Activated T-helper 1 cell treated with anti-CD3 and anti-CD28 coated beads, Interleukin-12 subunit alpha, Interleukin-12 subunit beta, Interleukin-2, Interleukin-4 antibody, amounts not matched to agents 30 ng/mL and 10 ng/mL and 1 ng/mL, durations not matched to agents 14 hours and 24 hours and 36 hours (primary cell): ENCODE measurements around the gene RCOR3. TPM values are rescaled to one million over a fixed set of nuclear protein-coding genes. Genes with fewer than 3 reads are reported as not detected.

Source experiments
- DNase-seq: peaks from one replicate; pipeline ENCODE4 v3.0.0; 2021; ENCODE audit warnings: low spot score
- H3K27ac Mint-ChIP-seq: one replicate; pipeline ENCODE4 v1.8.0; 2021; ENCODE audit warnings: mild to moderate bottlenecking, mixed read lengths
- H3K27me3 Mint-ChIP-seq: one replicate; pipeline ENCODE4 v1.8.0; 2022; ENCODE audit warnings: mild to moderate bottlenecking, moderate library complexity, mixed read lengths; ENCODE audit not compliant: insufficient read depth
- H3K36me3 Mint-ChIP-seq: one replicate; pipeline ENCODE4 v1.8.0; 2021; ENCODE audit warnings: low read depth, mixed read lengths
- H3K4me1 Mint-ChIP-seq: one replicate; pipeline ENCODE4 v1.8.0; 2021; ENCODE audit warnings: low read depth, mixed read lengths
- H3K4me3 Mint-ChIP-seq: one replicate; pipeline ENCODE4 v1.8.0; 2021; ENCODE audit warnings: mild to moderate bottlenecking, moderate library complexity, mixed read lengths
- H3K9me3 Mint-ChIP-seq: one replicate; pipeline ENCODE4 v1.8.0; 2021; ENCODE audit warnings: mixed read lengths
- intact Hi-C: fragments of 100-400 bp; cut with micrococcal nuclease; formaldehyde crosslinking; loops from one replicate; pipeline ENCODE4 v1.15.1; 2024
- total RNA-seq: library from RNA; stranded (reverse); gene quantifications from 2 replicates; pipeline ENCODE4 v1.2.3, GENCODE V29; 2022

RCOR3 gene
- total RNA-seq, 1 donor from 2014 or later, result 41.0 TPM

- Mint-ChIP-seq H3K4me1 (peaks cover 82% of the 10 kb centered on the region), H3K27me3 (no peaks in the 10 kb centered on the region), H3K4me3 (peak overlapping the region; percentile 91), H3K27ac (peak overlapping the region; percentile 19), H3K36me3 (peaks cover 31% of the 10 kb centered on the region), H3K9me3 (no peaks in the 10 kb centered on the region)
- DNase-seq, result no peak
- intact Hi-C loops, result no loop called here
Observed at GRCh38 chr1:211330282-211330936, 71.2 kb downstream of the RCOR3 start.

GRCh38 chr1:211331011-211331709, 72.0 kb downstream of the RCOR3 start:
- no peak for DNase-seq
- Mint-ChIP-seq H3K9me3 (no peaks in the 10 kb centered on the region), H3K27ac (no peak overlapping the region), H3K4me1 (peaks cover 83% of the 10 kb centered on the region), H3K4me3 (peak overlapping the region; percentile 91), H3K36me3 (peaks cover 36% of the 10 kb centered on the region), H3K27me3 (no peaks in the 10 kb centered on the region)
- intact Hi-C loops, result no loop called here

- no peaks in the 10 kb centered on the region for H3K27me3 Mint-ChIP-seq
- DNase-seq, result no peak
- H3K9me3 Mint-ChIP-seq, result no peaks in the 10 kb centered on the region
- H3K27ac Mint-ChIP-seq, result peak overlapping the region; percentile 24
- H3K4me3 Mint-ChIP-seq, result no peak overlapping the region
- peaks cover 89% of the 10 kb centered on the region for H3K4me1 Mint-ChIP-seq
- intact Hi-C loops, result no loop called here
- peaks cover 42% of the 10 kb centered on the region for H3K36me3 Mint-ChIP-seq
Observed at GRCh38 chr1:211332036-211332616, 73.0 kb downstream of the RCOR3 start.

GRCh38 chr1:211332830-211333229, 73.7 kb downstream of the RCOR3 start:
- Mint-ChIP-seq H3K36me3 (peaks cover 49% of the 10 kb centered on the region), H3K4me1 (peaks cover 93% of the 10 kb centered on the region), H3K27ac (no peak overlapping the region), H3K27me3 (no peaks in the 10 kb centered on the region), H3K4me3 (no peak overlapping the region), H3K9me3 (no peaks in the 10 kb centered on the region)
- no peak for DNase-seq
- intact Hi-C loops, result no loop called here

- H3K4me1 Mint-ChIP-seq, result peaks cover 90% of the 10 kb centered on the region
- peaks cover 49% of the 10 kb centered on the region for H3K36me3 Mint-ChIP-seq
- H3K27ac Mint-ChIP-seq, result peak overlapping the region; percentile 1
- intact Hi-C loops, result no loop called here
- H3K9me3 Mint-ChIP-seq, result no peaks in the 10 kb centered on the region
- no peak overlapping the region for H3K4me3 Mint-ChIP-seq
- no peaks in the 10 kb centered on the region for H3K27me3 Mint-ChIP-seq
- no peak for DNase-seq
Observed at GRCh38 chr1:211333906-211334305, 74.7 kb downstream of the RCOR3 start.

GRCh38 chr1:211334986-211335385, 75.8 kb downstream of the RCOR3 start:
- no peaks in the 10 kb centered on the region for H3K27me3 Mint-ChIP-seq
- H3K27ac Mint-ChIP-seq, result peak overlapping the region; percentile 87
- peak overlapping the region; percentile 65 for H3K4me3 Mint-ChIP-seq
- H3K4me1 Mint-ChIP-seq, result peaks cover 88% of the 10 kb centered on the region
- DNase-seq, result no peak
- intact Hi-C loops, result no loop called here
- H3K9me3 Mint-ChIP-seq, result no peaks in the 10 kb centered on the region
- H3K36me3 Mint-ChIP-seq, result peaks cover 52% of the 10 kb centered on the region

- Mint-ChIP-seq H3K27me3 (no peaks in the 10 kb centered on the region), H3K9me3 (no peaks in the 10 kb centered on the region), H3K4me3 (peak overlapping the region; percentile 65), H3K36me3 (peaks cover 48% of the 10 kb centered on the region), H3K27ac (peak overlapping the region; percentile 87), H3K4me1 (peaks cover 82% of the 10 kb centered on the region)
- DNase-seq, result no peak
- intact Hi-C loops, result loop anchor here (1.0 kb wide), 1 partner anchor 8 kb away; no protein-coding TSS in a partner anchor
Observed at GRCh38 chr1:211335522-211336157, 76.5 kb downstream of the RCOR3 start.

- Mint-ChIP-seq H3K4me3 (peak overlapping the region; percentile 65), H3K4me1 (peaks cover 82% of the 10 kb centered on the region), H3K9me3 (no peaks in the 10 kb centered on the region), H3K27me3 (no peaks in the 10 kb centered on the region), H3K27ac (peak overlapping the region; percentile 87), H3K36me3 (peaks cover 49% of the 10 kb centered on the region)
- intact Hi-C loops, result loop anchor here (1.0 kb wide), 1 partner anchor 9 kb away; no protein-coding TSS in a partner anchor
- DNase-seq, result no peak
Observed at GRCh38 chr1:211336161-211336560, 77.0 kb downstream of the RCOR3 start.

GRCh38 chr1:211336775-211337174, 77.6 kb downstream of the RCOR3 start:
- peak overlapping the region; percentile 87 for H3K27ac Mint-ChIP-seq
- no peak for DNase-seq
- H3K4me1 Mint-ChIP-seq, result peaks cover 85% of the 10 kb centered on the region
- H3K4me3 Mint-ChIP-seq, result peak overlapping the region; percentile 65
- H3K36me3 Mint-ChIP-seq, result peaks cover 52% of the 10 kb centered on the region
- H3K27me3 Mint-ChIP-seq, result no peaks in the 10 kb centered on the region
- intact Hi-C loops, result loop anchor here (1.0 kb wide), 1 partner anchor 9 kb away; no protein-coding TSS in a partner anchor
- H3K9me3 Mint-ChIP-seq, result no peaks in the 10 kb centered on the region

GRCh38 chr1:211337430-211338223, 78.5 kb downstream of the RCOR3 start:
- Mint-ChIP-seq H3K4me1 (peaks cover 81% of the 10 kb centered on the region), H3K27me3 (no peaks in the 10 kb centered on the region), H3K27ac (peak overlapping the region; percentile 87), H3K36me3 (peaks cover 54% of the 10 kb centered on the region), H3K9me3 (no peaks in the 10 kb centered on the region), H3K4me3 (peak overlapping the region; percentile 9)
- DNase-seq, result no peak
- intact Hi-C loops, result no loop called here

- intact Hi-C loops, result no loop called here
- peaks cover 80% of the 10 kb centered on the region for H3K4me1 Mint-ChIP-seq
- H3K27me3 Mint-ChIP-seq, result no peaks in the 10 kb centered on the region
- no peak overlapping the region for H3K27ac Mint-ChIP-seq
- H3K36me3 Mint-ChIP-seq, result peaks cover 58% of the 10 kb centered on the region
- DNase-seq, result no peak
- no peak overlapping the region for H3K4me3 Mint-ChIP-seq
- H3K9me3 Mint-ChIP-seq, result no peaks in the 10 kb centered on the region
Observed at GRCh38 chr1:211338224-211338620, 79.1 kb downstream of the RCOR3 start.

GRCh38 chr1:211339631-211340041, 80.5 kb downstream of the RCOR3 start:
- peak overlapping the region; percentile 34 for H3K27ac Mint-ChIP-seq
- intact Hi-C loops, result no loop called here
- H3K9me3 Mint-ChIP-seq, result no peaks in the 10 kb centered on the region
- no peak overlapping the region for H3K4me3 Mint-ChIP-seq
- no peaks in the 10 kb centered on the region for H3K27me3 Mint-ChIP-seq
- DNase-seq, result no peak
- peaks cover 53% of the 10 kb centered on the region for H3K36me3 Mint-ChIP-seq
- H3K4me1 Mint-ChIP-seq, result peaks cover 80% of the 10 kb centered on the region
